Transverse colon (tissue), 4 donors: ENCODE data around the gene GTPBP4.

Experiments
- CTCF ChIP-seq, 5 experiments: fragments of 200-600 bp in 3 of 5; fragments of 450-650 bp in 2 of 5; sonication (generic) in 3 of 5; IDR thresholded peaks; 1 replicate in 2 of 5; 2 replicates in 3 of 5; pipeline ENCODE4 v1.5.1; 2016 to 2017; ENCODE audit warnings: antibody characterized with exemption in 5 of 5, inconsistent platforms in 3 of 5, mild to moderate bottlenecking in 2 of 5, moderate library complexity in 1 of 5
- POLR2A ChIP-seq: fragments of 450-650 bp; IDR thresholded peaks from one replicate; pipeline ENCODE4 v1.6.1; 2016; ENCODE audit warnings: antibody characterized with exemption, mild to moderate bottlenecking, moderate library complexity
- POLR2AphosphoS5 ChIP-seq, 3 donors: sonication (generic); formaldehyde crosslinking; IDR thresholded peaks; one replicate each; pipeline ENCODE4 v1.6.1; 2016; ENCODE audit warnings: antibody characterized with exemption in 3 of 3

GRCh38 chr10:1006573-1006972, 18.3 kb downstream of the GTPBP4 start:
- TF ChIP-seq CTCF (IDR thresholded peaks at IDR 0.05) (no peak), POLR2AphosphoS5 (IDR thresholded peaks at IDR 0.05) (no peak), POLR2A (no peak)
